ENCODE results near the gene ARL4A. TPM values are rescaled to one million over a fixed set of nuclear protein-coding genes. Genes with fewer than 3 reads are reported as not detected.

The ARL4A gene
- total and polyA plus RNA-seq, 9 of the 15 experiments (the other 6 are each of a cell fraction or from before 2014, with no cell fraction given) = 118 to 688 (median 172) TPM

DNA sequence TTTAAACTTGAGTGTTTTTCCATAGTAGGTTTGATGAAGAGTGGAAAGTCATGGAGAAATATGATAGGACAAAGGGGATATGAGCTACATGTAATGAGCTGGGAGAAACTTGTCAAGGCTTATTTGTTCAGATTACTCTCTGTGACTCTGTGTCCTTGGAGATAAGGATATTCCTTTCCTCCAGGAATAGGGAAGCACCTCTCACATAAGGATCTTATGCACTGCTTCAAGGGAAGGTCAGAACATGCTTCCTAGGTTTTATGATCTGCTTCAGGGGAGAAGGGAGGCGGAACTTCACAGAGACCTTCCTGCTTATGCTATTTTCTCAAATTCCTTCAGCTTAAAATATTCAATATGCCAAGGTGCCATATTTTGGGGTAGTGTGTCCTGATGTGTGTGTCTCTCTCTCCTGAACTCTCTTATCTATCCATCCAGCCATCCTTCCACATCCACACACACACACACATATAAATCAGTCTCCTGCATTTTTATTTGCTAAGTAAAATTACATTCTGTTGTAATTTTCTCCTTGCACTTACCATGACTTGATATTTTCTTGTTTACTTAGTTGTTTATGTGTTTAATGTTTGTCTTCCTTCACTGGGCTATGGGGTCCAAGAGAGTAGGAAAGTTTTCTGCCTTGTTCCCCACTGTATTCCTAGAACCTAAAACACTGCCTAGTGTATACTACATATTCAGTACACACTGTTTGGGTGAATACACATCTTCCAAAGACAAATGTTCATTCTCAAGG, 26.4 kb downstream of the ARL4A start (continued):
- TF ChIP-seq, protein P1, sequence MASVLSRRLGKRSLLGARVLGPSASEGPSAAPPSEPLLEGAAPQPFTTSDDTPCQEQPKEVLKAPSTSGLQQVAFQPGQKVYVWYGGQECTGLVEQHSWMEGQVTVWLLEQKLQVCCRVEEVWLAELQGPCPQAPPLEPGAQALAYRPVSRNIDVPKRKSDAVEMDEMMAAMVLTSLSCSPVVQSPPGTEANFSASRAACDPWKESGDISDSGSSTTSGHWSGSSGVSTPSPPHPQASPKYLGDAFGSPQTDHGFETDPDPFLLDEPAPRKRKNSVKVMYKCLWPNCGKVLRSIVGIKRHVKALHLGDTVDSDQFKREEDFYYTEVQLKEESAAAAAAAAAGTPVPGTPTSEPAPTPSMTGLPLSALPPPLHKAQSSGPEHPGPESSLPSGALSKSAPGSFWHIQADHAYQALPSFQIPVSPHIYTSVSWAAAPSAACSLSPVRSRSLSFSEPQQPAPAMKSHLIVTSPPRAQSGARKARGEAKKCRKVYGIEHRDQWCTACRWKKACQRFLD (CRISPR knock-in tag; IDR thresholded peaks at IDR 0.05) = peak; percentile 81
- TF ChIP-seq ELF2 (CRISPR knock-in tag; IDR thresholded peaks at IDR 0.05) = no peak
- TF ChIP-seq TAL1 (IDR thresholded peaks at IDR 0.05) = peak; percentile 62
- no peak for TF ChIP-seq CEBPG (CRISPR knock-in tag; IDR thresholded peaks at IDR 0.05)
- no peak for TF ChIP-seq CEBPG (tag; conservative IDR thresholded peaks at IDR 0.05 in 1 of 2, IDR thresholded peaks at IDR 0.05 in 1 of 2)
- peak in 1 of 2 experiments; percentile 19; a peak in 1 of 4 replicates for TF ChIP-seq TEAD1 (CRISPR knock-in tag; IDR thresholded peaks at IDR 0.05)
- TF ChIP-seq HDAC6 (IDR thresholded peaks at IDR 0.05; ENCODE audit: low read depth, low read length) = no peak
- TF ChIP-seq SPI1 (IDR thresholded peaks at IDR 0.05; ENCODE audit: borderline replicate concordance, low read depth, low read length) = no peak
- no peak for TF ChIP-seq SMARCA5 (IDR thresholded peaks at IDR 0.05)
- no peak for TF ChIP-seq HCFC1 (IDR thresholded peaks at IDR 0.05; ENCODE audit: low read depth, low read length)
- 0 out of 2 replicates have a peak, but pooled peaks have one; percentile 41 for TF ChIP-seq ZNF197 (CRISPR knock-in tag; IDR thresholded peaks at IDR 0.05; ENCODE audit: low read depth)
- TF ChIP-seq, protein P2, sequence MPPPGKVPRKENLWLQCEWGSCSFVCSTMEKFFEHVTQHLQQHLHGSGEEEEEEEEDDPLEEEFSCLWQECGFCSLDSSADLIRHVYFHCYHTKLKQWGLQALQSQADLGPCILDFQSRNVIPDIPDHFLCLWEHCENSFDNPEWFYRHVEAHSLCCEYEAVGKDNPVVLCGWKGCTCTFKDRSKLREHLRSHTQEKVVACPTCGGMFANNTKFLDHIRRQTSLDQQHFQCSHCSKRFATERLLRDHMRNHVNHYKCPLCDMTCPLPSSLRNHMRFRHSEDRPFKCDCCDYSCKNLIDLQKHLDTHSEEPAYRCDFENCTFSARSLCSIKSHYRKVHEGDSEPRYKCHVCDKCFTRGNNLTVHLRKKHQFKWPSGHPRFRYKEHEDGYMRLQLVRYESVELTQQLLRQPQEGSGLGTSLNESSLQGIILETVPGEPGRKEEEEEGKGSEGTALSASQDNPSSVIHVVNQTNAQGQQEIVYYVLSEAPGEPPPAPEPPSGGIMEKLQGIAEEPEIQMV (tag; conservative IDR thresholded peaks at IDR 0.05; ENCODE audit: low read depth) = peak; percentile 31; the same call in 1 of the 2 replicates
- TF ChIP-seq CBFA2T3 (IDR thresholded peaks at IDR 0.05) = peak; percentile 66
- no peak for TF ChIP-seq PCBP2 (IDR thresholded peaks at IDR 0.05; ENCODE audit: low read depth, low read length, poor library complexity, severe bottlenecking)
- TF ChIP-seq, protein P3, sequence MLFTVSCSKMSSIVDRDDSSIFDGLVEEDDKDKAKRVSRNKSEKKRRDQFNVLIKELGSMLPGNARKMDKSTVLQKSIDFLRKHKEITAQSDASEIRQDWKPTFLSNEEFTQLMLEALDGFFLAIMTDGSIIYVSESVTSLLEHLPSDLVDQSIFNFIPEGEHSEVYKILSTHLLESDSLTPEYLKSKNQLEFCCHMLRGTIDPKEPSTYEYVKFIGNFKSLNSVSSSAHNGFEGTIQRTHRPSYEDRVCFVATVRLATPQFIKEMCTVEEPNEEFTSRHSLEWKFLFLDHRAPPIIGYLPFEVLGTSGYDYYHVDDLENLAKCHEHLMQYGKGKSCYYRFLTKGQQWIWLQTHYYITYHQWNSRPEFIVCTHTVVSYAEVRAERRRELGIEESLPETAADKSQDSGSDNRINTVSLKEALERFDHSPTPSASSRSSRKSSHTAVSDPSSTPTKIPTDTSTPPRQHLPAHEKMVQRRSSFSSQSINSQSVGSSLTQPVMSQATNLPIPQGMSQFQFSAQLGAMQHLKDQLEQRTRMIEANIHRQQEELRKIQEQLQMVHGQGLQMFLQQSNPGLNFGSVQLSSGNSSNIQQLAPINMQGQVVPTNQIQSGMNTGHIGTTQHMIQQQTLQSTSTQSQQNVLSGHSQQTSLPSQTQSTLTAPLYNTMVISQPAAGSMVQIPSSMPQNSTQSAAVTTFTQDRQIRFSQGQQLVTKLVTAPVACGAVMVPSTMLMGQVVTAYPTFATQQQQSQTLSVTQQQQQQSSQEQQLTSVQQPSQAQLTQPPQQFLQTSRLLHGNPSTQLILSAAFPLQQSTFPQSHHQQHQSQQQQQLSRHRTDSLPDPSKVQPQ (CRISPR knock-in tag; IDR thresholded peaks at IDR 0.05; ENCODE audit: borderline replicate concordance) = no peak
- peak; percentile 20; the same call in 1 of the 2 replicates for TF ChIP-seq ESRRA (IDR thresholded peaks at IDR 0.05; ENCODE audit: borderline replicate concordance, low read depth)
- TF ChIP-seq, protein P4, sequence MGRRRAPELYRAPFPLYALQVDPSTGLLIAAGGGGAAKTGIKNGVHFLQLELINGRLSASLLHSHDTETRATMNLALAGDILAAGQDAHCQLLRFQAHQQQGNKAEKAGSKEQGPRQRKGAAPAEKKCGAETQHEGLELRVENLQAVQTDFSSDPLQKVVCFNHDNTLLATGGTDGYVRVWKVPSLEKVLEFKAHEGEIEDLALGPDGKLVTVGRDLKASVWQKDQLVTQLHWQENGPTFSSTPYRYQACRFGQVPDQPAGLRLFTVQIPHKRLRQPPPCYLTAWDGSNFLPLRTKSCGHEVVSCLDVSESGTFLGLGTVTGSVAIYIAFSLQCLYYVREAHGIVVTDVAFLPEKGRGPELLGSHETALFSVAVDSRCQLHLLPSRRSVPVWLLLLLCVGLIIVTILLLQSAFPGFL (CRISPR knock-in tag; IDR thresholded peaks at IDR 0.05) = no peak
- 0 out of 2 replicates have a peak, but pooled peaks have one; percentile 12 for TF ChIP-seq RBFOX2 (IDR thresholded peaks at IDR 0.05; ENCODE audit: low read depth, low read length)
